Progenitor cell of endocrine pancreas (in vitro differentiated cells): ENCODE data around the gene NT5DC2. TPM values are rescaled to one million over a fixed set of nuclear protein-coding genes. Genes with fewer than 3 reads are reported as not detected.
A peak's percentile ranks its signal among the peaks of the same experiment; 100 is the strongest.

Experiments used
- DNase-seq: peaks from one replicate; pipeline ENCODE4 v3.0.0; 2021; ENCODE audit warnings: low spot score; ENCODE audit not compliant: unreplicated experiment
- H3K27ac Mint-ChIP-seq: 2 replicates; pipeline ENCODE4 v1.8.0; 2021; ENCODE audit warnings: mild to moderate bottlenecking, moderate library complexity, mixed read lengths
- H3K27me3 Mint-ChIP-seq: 2 replicates; pipeline ENCODE4 v1.8.0; 2021; ENCODE audit warnings: mixed read lengths
- H3K36me3 Mint-ChIP-seq: 2 replicates; pipeline ENCODE4 v1.8.0; 2022; ENCODE audit warnings: mixed read lengths; ENCODE audit not compliant: insufficient read depth
- H3K4me1 Mint-ChIP-seq: 2 replicates; pipeline ENCODE4 v1.8.0; 2021; ENCODE audit warnings: low read depth, mixed read lengths
- H3K4me3 Mint-ChIP-seq: 2 replicates; pipeline ENCODE4 v1.8.0; 2021; ENCODE audit warnings: low read depth, mild to moderate bottlenecking, moderate library complexity, mixed read lengths
- H3K9me3 Mint-ChIP-seq: 2 replicates; pipeline ENCODE4 v1.8.0; 2021; ENCODE audit warnings: low read depth, mixed read lengths
- CTCF ChIP-seq: fragments of 200-600 bp; sonication (generic); IDR thresholded peaks from one replicate; pipeline ENCODE4 v1.5.0; 2021; ENCODE audit warnings: antibody characterized with exemption, mild to moderate bottlenecking; ENCODE audit not compliant: unreplicated experiment
- long read RNA-seq: library from polyadenylated mRNA; unstranded; transcript quantifications from one replicate; pipeline ENCODE4 v2.0.0, GENCODE V29; 2020
- total RNA-seq: library from RNA; stranded (reverse); gene quantifications from 2 replicates; pipeline ENCODE4 v1.2.1, GENCODE V29; 2021

NT5DC2 gene
- 269 and 271 TPM in 2 replicates for total RNA-seq
- long read RNA-seq, transcript NT5DC2-201 (14 exons, 2,047 nt), result major isoform, 6 of 37 reads
- long read RNA-seq, partial matches to known transcripts, result 16 of 37 reads
- long read RNA-seq, other reads (novel, unspliced or antisense), result 11 of 37 reads

- H3K27me3 Mint-ChIP-seq, result no peaks in the 10 kb centered on the region
- DNase-seq, result peak; percentile 63
- peak within 1 kb of the TSS; percentile 82 for H3K4me3 Mint-ChIP-seq
- no peak for TF ChIP-seq CTCF
- H3K9me3 Mint-ChIP-seq, result no peaks in the 10 kb centered on the region
- H3K4me1 Mint-ChIP-seq, result peaks cover 36% of the 10 kb centered on the region
- H3K27ac Mint-ChIP-seq, result peak within 1 kb of the TSS; percentile 91
- peaks cover under 1% of the 10 kb centered on the region for H3K36me3 Mint-ChIP-seq
These were observed at the start of gene NT5DC2 for GRCh38 chr3:52533623-52534280. Gene NT5DC2, minus strand, starts transcription at chr3:52533857. Its CDS starts 120 bp downstream, at chr3:52533737.

- H3K36me3 Mint-ChIP-seq, result peaks cover 40% of the 10 kb centered on the region
- H3K4me1 Mint-ChIP-seq, result peaks cover 2% of the 10 kb centered on the region
- H3K4me3 Mint-ChIP-seq, result no peak overlapping the region
- no peak for DNase-seq
- peak overlapping the region; percentile 56 for H3K27ac Mint-ChIP-seq
- H3K9me3 Mint-ChIP-seq, result no peaks in the 10 kb centered on the region
- no peaks in the 10 kb centered on the region for H3K27me3 Mint-ChIP-seq
- no peak for TF ChIP-seq CTCF
These were observed 40.7 kb upstream of the NT5DC2 start for GRCh38 chr3:52574056-52574965.

GRCh38 chr3:52572221-52572620 is 38.6 kb upstream of the NT5DC2 start:
- H3K36me3 Mint-ChIP-seq, result peaks cover 29% of the 10 kb centered on the region
- no peak overlapping the region for H3K27ac Mint-ChIP-seq
- no peak for DNase-seq
- no peak overlapping the region for H3K4me3 Mint-ChIP-seq
- H3K27me3 Mint-ChIP-seq, result no peaks in the 10 kb centered on the region
- TF ChIP-seq CTCF, result no peak
- H3K9me3 Mint-ChIP-seq, result no peaks in the 10 kb centered on the region
- no peaks in the 10 kb centered on the region for H3K4me1 Mint-ChIP-seq

GRCh38 chr3:52570076-52570475 is 36.4 kb upstream of the NT5DC2 start:
- Mint-ChIP-seq H3K27ac (no peak overlapping the region), H3K9me3 (no peaks in the 10 kb centered on the region), H3K36me3 (peaks cover 27% of the 10 kb centered on the region), H3K4me1 (no peaks in the 10 kb centered on the region), H3K4me3 (no peak overlapping the region), H3K27me3 (no peaks in the 10 kb centered on the region)
- TF ChIP-seq CTCF, result no peak
- no peak for DNase-seq

GRCh38 chr3:52568069-52568468 is 34.4 kb upstream of the NT5DC2 start:
- no peak for DNase-seq
- Mint-ChIP-seq H3K36me3 (peaks cover 24% of the 10 kb centered on the region), H3K4me1 (no peaks in the 10 kb centered on the region), H3K9me3 (no peaks in the 10 kb centered on the region), H3K4me3 (no peak overlapping the region), H3K27ac (peak overlapping the region; percentile 78), H3K27me3 (no peaks in the 10 kb centered on the region)
- no peak for TF ChIP-seq CTCF
